ENCODE measurements around the gene CHST2.

Gene CHST2

GRCh38 chr3:143140550-143140949, 21.0 kb downstream of the CHST2 start:
- no peak overlapping the region for H3K4me3 ChIP-seq (ENCODE audit: low read depth, low read length)
- TF ChIP-seq, protein P1, sequence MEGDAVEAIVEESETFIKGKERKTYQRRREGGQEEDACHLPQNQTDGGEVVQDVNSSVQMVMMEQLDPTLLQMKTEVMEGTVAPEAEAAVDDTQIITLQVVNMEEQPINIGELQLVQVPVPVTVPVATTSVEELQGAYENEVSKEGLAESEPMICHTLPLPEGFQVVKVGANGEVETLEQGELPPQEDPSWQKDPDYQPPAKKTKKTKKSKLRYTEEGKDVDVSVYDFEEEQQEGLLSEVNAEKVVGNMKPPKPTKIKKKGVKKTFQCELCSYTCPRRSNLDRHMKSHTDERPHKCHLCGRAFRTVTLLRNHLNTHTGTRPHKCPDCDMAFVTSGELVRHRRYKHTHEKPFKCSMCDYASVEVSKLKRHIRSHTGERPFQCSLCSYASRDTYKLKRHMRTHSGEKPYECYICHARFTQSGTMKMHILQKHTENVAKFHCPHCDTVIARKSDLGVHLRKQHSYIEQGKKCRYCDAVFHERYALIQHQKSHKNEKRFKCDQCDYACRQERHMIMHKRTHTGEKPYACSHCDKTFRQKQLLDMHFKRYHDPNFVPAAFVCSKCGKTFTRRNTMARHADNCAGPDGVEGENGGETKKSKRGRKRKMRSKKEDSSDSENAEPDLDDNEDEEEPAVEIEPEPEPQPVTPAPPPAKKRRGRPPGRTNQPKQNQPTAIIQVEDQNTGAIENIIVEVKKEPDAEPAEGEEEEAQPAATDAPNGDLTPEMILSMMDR (IDR thresholded peaks at IDR 0.05; ENCODE audit: low read depth, low read length, missing control alignments), result no peak
- in situ Hi-C loops (cut with HindIII; ENCODE audit: low sequenced_read_pairs), result loop anchor here (25.0 kb wide), 1 partner anchor 522 kb away; no protein-coding TSS in a partner anchor
- DNase-seq (ENCODE audit: low read depth), result no peak

GRCh38 chr3:143142354-143142753, 22.8 kb downstream of the CHST2 start:
- TF ChIP-seq, protein P1 (IDR thresholded peaks at IDR 0.05; ENCODE audit: low read depth, low read length, missing control alignments), result no peak
- in situ Hi-C loops (cut with HindIII; ENCODE audit: low sequenced_read_pairs), result loop anchor here (25.0 kb wide), 1 partner anchor 520 kb away; no protein-coding TSS in a partner anchor
- DNase-seq (ENCODE audit: low read depth), result no peak
- H3K4me3 ChIP-seq (ENCODE audit: low read depth, low read length), result no peak overlapping the region

DNA sequence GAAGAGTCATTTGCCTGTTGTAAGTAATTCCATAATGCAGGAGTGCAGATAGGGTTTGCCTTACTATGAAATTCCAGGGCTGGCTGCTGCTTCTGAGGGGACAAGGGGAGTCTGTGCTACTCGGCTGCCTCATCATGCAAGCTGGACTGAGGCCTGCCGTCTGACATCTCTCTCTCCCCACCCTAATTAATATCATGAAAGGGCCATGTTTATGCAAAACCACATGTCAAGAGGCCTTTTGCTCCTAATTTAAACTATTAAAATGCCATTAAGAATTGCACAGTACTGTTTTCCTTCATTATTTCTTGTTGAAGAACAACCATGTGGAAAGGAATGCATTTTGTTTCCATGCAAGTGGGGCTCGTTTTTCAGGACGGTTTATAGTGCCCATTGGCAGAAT, 26.3 kb downstream of the CHST2 start:
- no peak for DNase-seq (ENCODE audit: low read depth)
- H3K4me3 ChIP-seq (ENCODE audit: low read depth, low read length), result no peak overlapping the region
- in situ Hi-C loops (cut with HindIII; ENCODE audit: low sequenced_read_pairs), result loop anchor here (25.0 kb wide), 1 partner anchor 516 kb away; no protein-coding TSS in a partner anchor
- TF ChIP-seq, protein P1 (IDR thresholded peaks at IDR 0.05; ENCODE audit: low read depth, low read length, missing control alignments), result no peak

GRCh38 chr3:143146486-143147274, 27.1 kb downstream of the CHST2 start:
- in situ Hi-C loops (cut with HindIII; ENCODE audit: low sequenced_read_pairs), result loop anchor here (25.0 kb wide), 1 partner anchor 516 kb away; no protein-coding TSS in a partner anchor
- H3K4me3 ChIP-seq (ENCODE audit: low read depth, low read length), result no peak overlapping the region
- no peak for DNase-seq (ENCODE audit: low read depth)
- TF ChIP-seq, protein P1 (IDR thresholded peaks at IDR 0.05; ENCODE audit: low read depth, low read length, missing control alignments), result no peak

GRCh38 chr3:143147707-143148106, 28.1 kb downstream of the CHST2 start:
- no peak for DNase-seq (ENCODE audit: low read depth)
- no peak overlapping the region for H3K4me3 ChIP-seq (ENCODE audit: low read depth, low read length)
- in situ Hi-C loops (cut with HindIII; ENCODE audit: low sequenced_read_pairs), result loop anchor here (25.0 kb wide), 1 partner anchor 515 kb away; no protein-coding TSS in a partner anchor
- TF ChIP-seq, protein P1 (IDR thresholded peaks at IDR 0.05; ENCODE audit: low read depth, low read length, missing control alignments), result no peak

DNA sequence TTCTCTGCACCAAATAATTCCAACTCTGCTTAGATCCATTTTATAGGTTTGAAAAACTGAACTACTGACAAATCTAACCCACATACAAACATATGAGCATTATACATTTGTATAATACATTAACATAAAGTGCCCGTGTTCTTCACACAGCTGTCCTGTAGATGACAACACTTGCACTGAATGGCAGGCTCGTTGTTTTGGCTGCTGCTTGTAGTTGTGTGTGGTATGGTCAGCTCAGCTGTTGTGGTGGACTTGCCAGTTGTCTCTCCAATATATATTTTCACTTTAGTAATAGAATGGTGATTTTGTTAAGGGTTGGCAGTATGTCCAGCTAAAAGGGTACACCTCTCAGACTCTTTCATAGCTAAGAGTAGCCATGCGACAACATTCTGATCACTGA, 30.5 kb downstream of the CHST2 start:
- TF ChIP-seq, protein P1 (IDR thresholded peaks at IDR 0.05; ENCODE audit: low read depth, low read length, missing control alignments), result no peak
- no peak for DNase-seq (ENCODE audit: low read depth)
- no peak overlapping the region for H3K4me3 ChIP-seq (ENCODE audit: low read depth, low read length)
- in situ Hi-C loops (cut with HindIII; ENCODE audit: low sequenced_read_pairs), result no loop called here

Data from astrocyte of the cerebellum (primary cell).